Non-pigmented ciliary epithelial cell (primary cell): ENCODE measurements around the gene C10orf67.
A peak's percentile ranks its signal among the peaks of the same experiment; 100 is the strongest.
"Not testable (repeated sequence)": the region's sequence is repeated elsewhere in the genome, so short reads cannot be mapped to it uniquely, and the experiment has no call there.

Source experiments
- DNase-seq: peaks from one replicate; pipeline ENCODE4 v3.0.0-alpha.2; 2010; ENCODE audit warnings: low read depth

The C10orf67 gene

DNA sequence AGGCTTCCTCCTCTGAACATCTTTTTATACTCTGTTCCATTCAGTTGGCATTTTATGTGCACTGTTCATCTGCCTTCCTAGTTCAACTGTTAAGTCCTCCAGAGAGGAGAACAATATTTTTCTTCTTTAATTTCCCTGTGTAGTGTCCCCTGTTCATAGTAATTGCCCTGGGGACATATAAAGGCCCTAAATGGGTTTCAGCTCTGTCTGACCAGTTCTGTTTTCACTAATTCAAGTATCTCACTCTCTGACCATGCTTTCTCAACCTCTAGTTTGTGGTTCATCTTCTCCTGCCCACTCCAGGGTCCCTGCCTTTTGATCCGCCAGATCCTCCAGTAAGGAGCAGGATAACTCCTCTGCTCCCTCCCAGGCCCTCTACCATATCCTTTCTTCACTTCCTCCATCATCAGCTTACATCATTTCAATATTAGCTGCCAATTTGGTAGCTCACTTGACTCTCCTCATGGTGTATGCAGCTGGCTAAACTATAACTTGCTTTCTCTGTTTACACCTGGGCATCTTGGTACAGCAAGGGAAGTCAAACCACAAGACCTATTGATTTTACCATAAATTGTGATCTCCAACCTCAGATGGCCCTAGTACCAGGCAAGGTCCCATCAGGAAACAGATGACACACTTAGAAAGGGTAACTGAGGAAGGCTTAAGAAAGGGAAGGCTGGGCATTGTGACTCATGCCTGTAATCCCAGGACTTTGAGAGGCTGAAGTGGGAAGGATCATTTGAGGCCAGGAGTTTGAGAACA lies 17.7 kb upstream of the C10orf67 start:
- DNase-seq = no peak

DNA sequence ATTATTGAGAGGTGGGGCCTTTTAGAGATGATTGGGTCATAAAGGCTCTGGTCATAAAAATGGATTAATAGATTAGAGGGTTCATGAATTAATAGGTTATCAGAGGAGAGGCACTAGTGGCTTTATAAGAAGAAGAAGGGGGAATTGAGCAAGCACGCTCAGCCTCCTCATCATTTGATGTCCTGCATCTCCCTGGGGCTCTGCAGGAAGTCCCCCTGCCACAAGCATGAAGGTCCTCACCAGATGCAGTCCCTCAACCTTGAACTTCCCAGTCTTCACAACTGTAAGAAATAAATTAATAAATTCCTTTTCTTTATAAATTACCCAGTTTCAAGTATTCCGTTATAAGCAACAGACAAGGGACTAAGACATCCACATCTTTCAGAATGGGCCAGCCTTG lies 17.1 kb upstream of the C10orf67 start:
- no peak for DNase-seq

DNA sequence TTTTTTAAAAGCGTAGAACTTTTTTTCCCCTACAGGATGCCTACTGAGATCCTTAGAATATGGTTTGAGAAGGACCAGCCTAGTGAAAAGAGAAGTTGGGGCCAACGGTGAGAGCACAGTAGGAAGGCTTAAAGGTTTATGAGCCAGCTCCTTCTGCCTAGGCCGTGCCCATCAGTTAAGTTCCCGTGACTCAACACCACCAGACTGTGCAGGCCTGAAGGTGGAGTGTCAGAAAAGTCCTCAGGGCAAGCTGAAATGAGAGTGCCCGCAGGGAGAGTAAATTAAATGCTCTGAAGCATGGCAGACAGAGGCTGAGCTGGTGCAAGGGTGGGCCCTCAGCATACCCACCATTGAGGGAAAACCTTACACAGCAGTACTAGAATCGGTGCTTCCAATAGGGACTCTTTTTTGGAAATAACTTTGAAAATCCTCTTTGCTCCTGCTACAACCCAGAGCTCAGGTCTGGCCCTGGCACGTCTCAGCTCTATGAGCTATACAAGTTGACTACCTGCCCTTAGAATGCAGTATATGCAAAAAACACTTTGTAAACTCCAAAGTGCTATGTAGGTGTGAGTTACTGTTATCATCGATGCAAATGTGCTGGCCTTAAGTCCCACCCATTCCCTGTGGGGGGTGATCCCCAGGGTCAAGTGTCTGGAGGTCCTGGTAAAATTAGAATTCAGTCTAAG lies 15.2 kb upstream of the C10orf67 start:
- no peak for DNase-seq

DNA sequence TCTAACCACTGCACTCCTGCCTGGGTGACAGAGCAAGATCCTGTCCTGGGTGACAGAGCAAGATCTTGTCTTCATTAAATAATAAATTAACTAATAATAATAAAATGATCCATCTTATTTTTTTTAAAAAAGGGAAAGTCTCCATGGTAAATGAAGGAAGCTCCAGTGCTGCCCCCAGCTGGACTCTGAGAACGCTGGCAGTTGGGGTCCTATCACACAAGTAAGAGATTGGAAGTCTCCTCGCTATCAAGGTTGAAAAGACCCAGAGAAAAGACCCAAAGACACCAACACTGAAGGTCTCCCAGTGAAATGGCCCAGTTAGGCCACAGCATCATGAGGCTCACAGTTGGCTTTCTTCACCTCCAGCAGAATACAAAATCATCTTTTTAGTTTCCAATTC lies 13.8 kb upstream of the C10orf67 start:
- no peak for DNase-seq

DNA sequence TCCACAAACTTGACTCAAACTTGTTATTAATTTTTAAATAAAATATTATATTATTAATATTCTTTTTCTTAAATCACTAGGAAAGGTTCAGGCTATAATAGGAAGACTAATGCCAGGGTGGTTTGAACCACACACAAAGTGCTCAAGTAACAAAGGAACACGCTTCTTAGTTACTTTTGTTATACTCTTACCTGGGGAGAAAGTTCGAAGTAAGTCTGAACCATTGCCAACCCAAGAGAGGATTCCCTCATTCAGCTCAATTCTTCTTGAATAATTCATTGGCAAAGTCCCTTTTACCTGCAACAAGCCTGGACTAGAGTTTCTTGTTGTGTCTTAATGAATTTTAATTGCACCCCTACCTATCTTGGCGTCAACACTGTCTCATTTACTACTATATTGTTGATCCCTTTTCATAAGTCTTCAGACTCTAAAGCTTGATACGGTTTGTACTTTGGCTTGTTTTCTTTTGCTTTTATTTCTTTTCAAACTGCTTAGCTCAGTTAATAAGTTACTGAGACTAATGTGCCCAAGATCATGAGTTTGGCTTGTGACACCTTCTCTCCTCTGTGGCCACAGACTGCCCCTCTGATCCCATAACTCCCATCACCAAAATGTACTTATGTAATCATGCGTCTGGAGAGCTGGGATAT lies 10.2 kb upstream of the C10orf67 start:
- DNase-seq = no peak

DNA sequence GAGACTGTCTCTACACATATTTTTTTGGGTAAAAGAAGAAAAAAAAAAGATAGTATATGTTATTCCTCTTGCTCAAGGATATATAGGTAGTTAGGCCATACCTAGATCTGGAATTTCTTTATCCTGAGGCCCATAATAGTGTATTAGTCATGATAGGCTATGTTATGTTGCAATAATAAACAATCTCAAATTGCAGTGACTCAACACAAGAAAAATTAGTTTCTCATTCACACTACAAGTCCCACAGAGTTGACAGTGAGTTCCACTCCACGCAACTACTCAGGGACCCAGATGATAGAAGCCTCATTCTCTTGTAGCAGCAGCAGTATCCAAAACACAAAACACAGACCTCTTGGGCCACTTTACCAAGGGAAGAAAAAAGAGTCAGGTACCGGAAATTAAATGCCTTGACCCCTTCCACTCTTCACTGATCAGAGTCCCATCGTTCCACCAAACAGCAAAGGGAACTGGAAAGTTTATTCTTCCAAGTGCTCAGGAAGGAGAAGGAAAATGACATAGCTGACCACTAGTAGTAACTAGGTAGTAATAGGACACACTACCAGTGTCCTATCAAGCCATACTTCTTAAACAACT lies 7.4 kb upstream of the C10orf67 start:
- DNase-seq = no peak

DNA sequence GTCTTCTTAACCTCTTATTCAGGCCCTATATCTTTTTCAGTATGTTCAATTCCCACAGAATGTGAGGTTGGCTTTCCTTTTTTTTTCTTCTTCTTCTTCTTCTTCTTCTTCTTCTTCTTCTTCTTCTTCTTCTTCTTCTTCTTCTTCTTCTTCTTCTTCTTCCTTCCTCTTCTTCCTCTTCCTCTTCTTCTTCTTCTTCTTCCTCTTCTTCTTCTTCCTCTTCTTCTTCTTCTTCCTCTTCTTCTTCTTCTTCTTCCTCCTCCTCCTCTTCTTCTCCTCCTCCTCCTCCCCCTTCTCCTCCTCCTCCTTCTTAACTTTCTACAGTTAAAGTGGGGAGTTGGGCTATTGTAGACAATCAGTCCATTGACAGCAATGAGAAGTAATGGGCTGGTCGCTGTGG lies 6.1 kb upstream of the C10orf67 start:
- DNase-seq = not testable (repeated sequence)

DNA sequence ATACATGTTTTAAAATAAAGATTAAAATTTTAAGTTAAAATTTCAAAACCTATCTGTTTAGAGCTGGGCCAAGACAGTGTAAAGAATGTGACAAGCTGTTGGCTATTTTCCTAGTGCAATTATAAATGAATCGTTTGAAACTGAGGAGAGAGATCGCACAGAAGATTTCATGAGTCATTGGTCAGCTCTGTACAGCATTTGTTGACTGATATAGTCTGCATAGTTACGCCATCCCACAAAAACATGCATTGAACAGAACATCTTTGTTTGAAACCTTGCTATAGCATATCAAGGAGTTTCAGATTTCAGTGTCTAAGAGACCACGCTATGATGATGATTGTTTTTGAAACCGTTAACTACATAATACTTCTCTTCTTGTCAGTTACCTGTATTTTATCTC lies 1.3 kb upstream of the C10orf67 start:
- peak; percentile 83 for DNase-seq

DNA sequence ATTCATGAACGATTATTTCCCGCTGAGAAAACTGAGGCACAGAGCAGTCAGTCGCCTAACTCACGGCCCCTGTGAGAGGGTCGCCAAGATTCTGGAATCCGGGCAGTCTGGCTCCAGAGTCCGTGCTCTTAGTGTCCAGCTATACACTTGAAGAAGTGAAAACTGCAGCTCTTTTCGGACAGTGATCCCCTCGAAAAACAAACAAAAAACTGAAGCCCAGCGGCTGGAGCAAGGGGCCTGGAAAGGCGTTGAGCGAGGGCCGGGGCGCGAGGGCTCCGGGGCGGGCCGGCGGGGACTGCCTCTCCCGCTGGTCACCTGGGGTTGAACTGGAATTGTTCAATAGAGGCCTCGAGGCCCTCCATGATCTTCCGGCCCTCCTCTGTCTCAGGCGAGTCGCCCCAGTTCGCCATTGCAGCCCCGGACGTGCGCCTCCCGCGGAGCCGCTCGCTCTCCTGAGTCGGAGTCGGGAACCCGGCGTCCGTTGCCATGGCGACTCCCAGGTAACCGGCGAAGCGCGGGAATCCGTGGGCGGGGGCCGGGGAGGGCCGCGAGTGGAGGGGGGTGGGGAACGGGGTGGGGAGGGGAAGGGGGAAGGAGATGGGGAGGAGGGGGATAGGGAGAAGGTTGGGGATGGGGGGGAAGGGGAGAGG lies 881 bp downstream of the C10orf67 start:
- no peak for DNase-seq

DNA sequence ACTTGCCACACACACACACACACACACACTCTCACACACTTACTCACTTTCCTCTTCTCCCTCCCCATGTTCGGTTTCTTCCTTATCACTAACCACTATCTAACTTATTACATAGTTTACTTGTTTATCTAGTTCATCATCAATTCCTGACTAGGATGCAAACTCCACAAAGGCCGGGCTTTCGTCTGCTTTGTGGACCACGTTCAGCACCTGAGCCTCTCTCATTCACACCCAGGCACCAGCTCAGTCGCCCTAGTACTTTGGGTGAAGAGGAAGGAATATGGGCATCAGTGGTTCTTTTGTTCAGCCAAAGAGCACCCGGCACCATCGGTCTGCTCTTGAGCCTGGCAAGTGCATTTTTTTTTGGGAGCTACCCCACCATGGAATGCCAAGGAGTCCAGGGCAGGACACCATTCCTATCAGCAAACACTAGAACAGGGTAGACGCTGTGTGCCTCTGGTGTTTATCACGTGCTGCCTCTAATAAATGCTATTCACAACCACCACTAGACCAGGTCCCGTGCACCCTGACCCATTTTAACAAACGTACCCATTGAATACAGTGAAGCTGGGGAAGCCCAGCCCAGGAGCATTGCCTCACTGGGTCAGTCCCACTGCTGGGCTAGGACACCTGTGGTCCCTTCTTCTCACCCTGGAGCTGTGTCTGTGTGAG lies 2.2 kb downstream of the C10orf67 start:
- DNase-seq = no peak

DNA sequence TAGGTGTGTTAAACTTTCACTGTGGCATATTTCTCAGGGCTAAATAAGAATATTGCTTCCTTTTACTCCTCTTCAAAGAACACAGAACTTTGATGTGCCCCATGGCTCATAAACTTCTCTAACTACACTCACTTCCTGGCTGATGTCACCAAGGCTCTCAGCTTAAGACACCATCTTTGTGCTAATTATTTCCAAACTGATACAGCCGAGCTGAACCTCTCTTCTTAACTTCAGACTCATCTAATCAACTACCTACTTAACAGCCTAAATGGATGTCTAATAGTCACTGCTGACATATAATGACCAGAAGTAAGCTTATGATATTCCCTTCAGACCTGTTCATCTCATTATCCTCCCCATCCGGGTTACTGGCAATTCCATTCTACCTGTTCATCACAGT lies 3.6 kb downstream of the C10orf67 start:
- no peak for DNase-seq

DNA sequence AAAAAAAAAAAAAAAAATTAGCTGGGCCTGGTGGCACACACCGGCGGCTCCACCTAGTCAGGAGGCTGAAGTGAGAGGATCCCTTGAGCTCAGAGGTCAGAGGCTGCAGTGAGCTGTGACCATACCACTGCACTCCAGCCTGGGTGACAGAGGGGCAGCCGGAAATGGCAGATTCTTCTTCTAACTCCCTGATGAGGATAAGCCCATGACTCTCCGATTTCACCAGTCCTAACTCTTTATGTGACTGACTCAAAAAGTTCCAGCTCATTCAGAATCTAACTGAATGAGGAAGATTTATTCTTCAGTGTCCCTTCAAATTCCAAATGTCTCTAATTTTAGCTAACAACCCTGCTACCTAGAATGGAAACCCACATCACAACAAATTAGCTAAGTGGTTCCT lies 4.2 kb downstream of the C10orf67 start:
- DNase-seq = no peak

DNA sequence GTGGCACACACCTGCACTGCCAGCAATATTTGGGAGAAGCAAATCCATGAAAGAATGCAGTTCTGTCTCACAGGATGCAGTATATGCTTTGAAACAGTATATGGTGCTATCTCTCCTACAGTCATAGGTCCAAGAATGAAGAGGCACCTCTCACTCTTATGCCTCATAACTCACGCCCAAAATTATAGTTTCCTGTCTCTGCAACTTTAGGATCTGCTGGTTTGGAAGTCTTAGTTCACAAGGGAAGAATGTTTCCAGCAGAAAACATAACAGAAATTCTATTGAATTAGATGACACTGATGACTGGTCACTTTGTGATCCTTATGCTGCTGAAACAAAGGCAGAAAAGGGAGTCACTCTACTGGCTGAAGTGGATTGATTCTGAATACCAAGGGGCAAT lies 5.7 kb downstream of the C10orf67 start:
- DNase-seq = no peak

DNA sequence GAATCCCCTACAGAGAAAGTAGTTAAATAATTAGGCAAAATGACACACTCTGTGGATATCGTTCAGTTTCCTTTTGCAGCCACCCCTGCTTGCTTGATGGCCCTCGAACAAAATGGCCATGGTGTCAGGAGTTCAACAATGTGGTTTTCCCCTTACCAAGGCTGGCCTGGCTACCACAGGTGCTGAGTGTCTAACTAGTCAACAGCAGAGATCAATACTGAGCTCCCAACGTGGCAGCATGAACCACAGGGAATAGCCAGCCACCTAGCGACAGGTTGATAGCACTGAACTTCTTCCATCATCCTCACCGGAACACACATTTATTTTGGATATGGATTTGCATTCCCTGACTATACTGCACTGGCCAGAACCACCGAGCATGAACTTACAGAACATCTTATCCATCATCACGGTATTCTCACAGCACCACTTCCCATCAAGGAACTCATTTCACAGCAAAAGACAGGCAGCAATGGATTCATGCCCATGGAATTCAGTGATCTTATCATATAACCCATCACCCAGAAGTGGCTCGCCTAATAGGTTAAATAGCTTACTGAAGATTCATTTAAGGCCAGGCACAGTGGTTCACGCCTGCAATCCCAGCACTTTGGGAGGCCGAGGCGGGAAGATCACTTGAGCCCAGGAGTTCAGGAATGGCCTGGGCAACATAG lies 6.3 kb downstream of the C10orf67 start:
- peak; percentile 49 for DNase-seq

DNA sequence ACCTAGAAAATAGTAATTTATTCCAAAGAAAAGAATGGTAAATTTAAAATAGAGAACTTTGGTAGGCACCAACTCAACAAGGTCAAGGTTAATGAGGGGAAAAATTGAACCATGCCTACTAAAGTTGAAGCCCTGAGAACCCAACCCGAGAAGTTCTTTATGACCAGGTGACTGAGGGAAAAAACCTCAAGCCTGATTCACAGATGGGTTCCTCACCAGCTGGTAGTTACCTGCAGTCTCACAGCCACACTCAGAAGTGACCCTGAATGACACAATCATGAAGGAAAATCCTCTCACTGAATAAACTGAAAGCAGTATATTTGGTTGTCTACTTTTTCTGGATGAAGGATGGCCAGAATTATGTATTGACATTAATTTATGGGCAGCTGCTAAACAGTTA lies 7.0 kb downstream of the C10orf67 start:
- DNase-seq = no peak

DNA sequence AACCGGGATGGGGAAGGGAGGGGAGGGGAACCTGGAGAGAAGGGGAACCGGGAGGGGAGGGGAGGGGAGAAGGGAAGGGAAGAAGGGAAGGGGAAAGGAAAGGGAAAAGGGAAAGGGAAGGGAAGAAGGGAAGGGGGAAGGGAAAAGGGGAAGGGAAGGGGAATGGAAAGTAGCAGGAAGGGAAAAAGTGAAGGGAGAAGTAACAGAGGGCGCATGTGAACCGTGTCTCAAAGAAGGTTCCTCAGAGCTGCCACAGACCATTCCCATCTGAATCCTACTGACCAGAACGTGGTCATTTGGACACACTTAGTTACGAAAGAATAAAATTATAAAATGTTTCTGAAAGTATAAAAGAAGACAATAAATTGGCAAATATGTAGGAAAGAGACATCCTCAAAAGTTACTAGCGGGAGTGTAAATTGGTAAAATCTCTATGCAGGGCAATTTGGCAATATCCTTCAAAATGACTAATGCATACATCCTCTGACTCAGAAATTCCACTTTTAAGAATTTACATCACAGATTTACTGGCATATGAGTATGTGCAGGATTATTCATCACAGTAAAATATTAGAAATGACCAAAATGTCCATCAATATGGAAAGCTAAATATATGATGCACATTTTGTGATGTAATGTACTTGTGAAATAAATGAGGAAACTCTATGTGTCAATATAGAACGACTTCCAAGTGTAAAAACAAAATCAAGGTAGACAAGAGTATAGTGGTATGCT lies 12.9 kb downstream of the C10orf67 start:
- peak; percentile 72 for DNase-seq

DNA sequence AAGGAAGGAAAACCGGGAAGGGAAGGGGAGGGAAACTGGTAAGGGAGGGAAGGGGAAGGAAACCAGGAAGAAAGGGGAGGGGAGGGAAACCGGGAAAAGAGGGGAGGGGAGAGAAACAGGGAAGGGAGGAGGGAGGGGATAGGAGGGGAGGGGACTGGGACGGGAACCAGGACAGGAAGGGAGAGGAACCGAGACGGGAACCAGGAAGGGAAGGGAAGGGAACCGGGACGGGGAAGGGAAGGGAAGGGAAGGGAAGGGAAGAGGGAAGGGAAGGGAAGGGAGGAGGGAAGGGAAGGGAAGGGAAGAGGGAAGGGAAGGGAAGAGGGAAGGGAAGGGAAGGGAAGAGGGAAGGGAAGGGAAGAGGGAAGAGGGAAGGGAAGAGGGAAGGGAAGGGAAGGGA lies 13.6 kb downstream of the C10orf67 start:
- no peak for DNase-seq

DNA sequence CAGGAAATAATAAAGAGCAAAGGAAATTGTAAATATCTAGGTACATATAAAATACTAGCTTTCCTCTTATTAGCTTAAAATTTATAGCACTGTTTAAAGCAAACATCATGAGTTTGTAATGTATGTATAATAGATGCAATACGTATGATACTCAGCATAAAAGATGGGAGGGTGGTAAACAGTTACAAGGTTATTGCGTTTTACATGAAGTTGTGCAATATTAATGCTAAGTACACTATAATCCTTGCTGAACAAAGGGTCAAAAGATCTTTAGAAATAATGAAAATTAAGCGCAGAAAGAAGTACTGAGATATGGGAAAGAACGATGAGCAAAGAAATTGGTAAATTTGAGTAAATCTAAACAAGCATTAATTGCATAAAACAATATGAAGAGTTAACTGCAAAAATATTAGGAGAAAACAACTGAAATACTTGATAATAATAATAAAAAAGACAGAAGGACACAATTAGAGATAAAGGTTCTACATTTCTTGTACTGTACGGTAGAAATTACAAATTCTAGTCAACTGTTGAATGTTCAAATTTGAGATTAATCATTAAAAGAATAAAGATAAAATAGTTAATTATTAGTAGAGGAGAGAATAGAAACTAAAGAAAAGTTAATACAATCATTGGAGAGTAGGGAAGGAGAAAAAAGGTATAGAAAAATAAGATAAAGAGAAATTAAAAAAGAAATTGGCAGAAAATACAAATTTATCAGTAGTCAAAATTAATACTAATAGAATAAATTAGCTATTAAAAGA lies 17.9 kb downstream of the C10orf67 start:
- DNase-seq = no peak

DNA sequence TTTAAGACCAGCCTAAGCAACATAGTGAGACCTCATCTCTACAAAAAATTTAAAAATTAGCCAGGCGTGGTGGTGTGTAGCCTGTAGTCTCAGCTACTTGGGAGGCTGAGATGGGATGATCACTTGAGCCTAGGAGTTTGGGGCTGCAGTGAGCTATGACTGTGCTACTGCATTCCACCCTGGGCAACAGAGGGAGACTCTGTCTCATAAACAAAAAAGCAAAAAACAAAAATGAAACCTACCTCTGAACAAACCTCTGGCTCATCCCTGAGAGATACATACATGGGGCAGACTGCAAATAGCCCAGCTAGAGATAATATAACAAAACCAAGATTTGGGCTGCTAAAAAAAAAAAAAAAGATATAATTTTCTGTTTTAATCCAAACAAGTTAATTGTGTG lies 19.5 kb downstream of the C10orf67 start:
- DNase-seq = no peak

DNA sequence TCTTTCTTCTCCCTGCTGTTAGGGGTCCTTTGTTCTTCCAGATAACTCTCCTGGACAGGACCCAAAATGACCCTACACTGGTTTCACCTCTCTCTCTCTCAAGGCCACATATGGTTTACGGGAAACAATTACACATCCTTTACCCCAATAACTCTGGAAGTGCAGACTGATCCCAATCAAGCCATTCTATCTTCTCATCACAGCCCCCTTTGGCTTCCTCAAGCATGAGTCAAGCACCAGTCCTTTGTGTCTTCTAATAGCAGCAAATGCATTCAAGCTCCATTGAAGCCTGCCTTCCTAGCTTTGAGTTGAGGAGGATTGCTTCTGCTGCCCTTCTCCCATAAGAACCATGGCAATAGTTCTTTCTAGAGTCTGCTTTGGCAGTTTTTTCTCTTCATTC lies 20.2 kb downstream of the C10orf67 start:
- no peak for DNase-seq
